ENCODE results near the gene SLC24A1. TPM values are rescaled to one million over a fixed set of nuclear protein-coding genes. Genes with fewer than 3 reads are reported as not detected.

Gene SLC24A1
- total and polyA plus RNA-seq, 5 donors = 2.3 to 3.1 (median 2.5) TPM

GRCh38 chr15:65638681-65639089 lies 16.9 kb downstream of the SLC24A1 start:
- Histone ChIP-seq H3K4me1 (ENCODE audit: control insufficient read depth, insufficient read depth, low read length) (peaks cover 2% of the 10 kb centered on the region), H3K4me3 (ENCODE audit: low read length) (no peak overlapping the region), H3K27ac (ENCODE audit: low read length) (no peak overlapping the region), H3K9me3 (ENCODE audit: control insufficient read depth, low read length) (no peaks in the 10 kb centered on the region), H3K27me3 (ENCODE audit: control insufficient read depth, insufficient read depth) (no peaks in the 10 kb centered on the region)
- no peak for DNase-seq
- intact Hi-C loops (cut with DNase I) = loop anchor here in 1 of 4 donors (10.0 kb wide), 1 partner anchor 216 kb away; no protein-coding TSS in a partner anchor
- 4% methylated on average over 3 of the region's 3 CpGs for WGBS
- ATAC-seq = peak; percentile 75 to 76

- no peaks in the 10 kb centered on the region for H3K27me3 ChIP-seq (ENCODE audit: control insufficient read depth, insufficient read depth)
- intact Hi-C loops (cut with DNase I) = loop anchor here in 1 of 4 donors (10.0 kb wide), 1 partner anchor 215 kb away; no protein-coding TSS in a partner anchor
- H3K4me1 ChIP-seq (ENCODE audit: control insufficient read depth, insufficient read depth, low read length) = peaks cover 2% of the 10 kb centered on the region
- H3K4me3 ChIP-seq (ENCODE audit: low read length) = no peak overlapping the region
- ATAC-seq (no peak), DNase-seq (no peak)
- no peak overlapping the region for H3K27ac ChIP-seq (ENCODE audit: low read length)
- WGBS = 65% methylated on average over 6 of the region's 6 CpGs
- no peaks in the 10 kb centered on the region for H3K9me3 ChIP-seq (ENCODE audit: control insufficient read depth, low read length)
These were observed 17.8 kb downstream of the SLC24A1 start for GRCh38 chr15:65639509-65639908.

GRCh38 chr15:65641768-65642475 lies 20.2 kb downstream of the SLC24A1 start:
- 50% methylated on average over 6 of the region's 6 CpGs for WGBS
- intact Hi-C loops (cut with DNase I) = no loop called here
- H3K4me3 ChIP-seq (ENCODE audit: low read length) = no peak overlapping the region
- no peak for ATAC-seq
- H3K4me1 ChIP-seq (ENCODE audit: control insufficient read depth, insufficient read depth, low read length) = peaks cover 2% of the 10 kb centered on the region
- H3K27ac ChIP-seq (ENCODE audit: low read length) = no peak overlapping the region
- H3K27me3 ChIP-seq (ENCODE audit: control insufficient read depth, insufficient read depth) = no peaks in the 10 kb centered on the region
- no peaks in the 10 kb centered on the region for H3K9me3 ChIP-seq (ENCODE audit: control insufficient read depth, low read length)
- DNase-seq = no peak

GRCh38 chr15:65642594-65642993 lies 20.9 kb downstream of the SLC24A1 start:
- Histone ChIP-seq H3K9me3 (ENCODE audit: control insufficient read depth, low read length) (no peaks in the 10 kb centered on the region), H3K27me3 (ENCODE audit: control insufficient read depth, insufficient read depth) (no peaks in the 10 kb centered on the region), H3K4me3 (ENCODE audit: low read length) (no peak overlapping the region), H3K4me1 (ENCODE audit: control insufficient read depth, insufficient read depth, low read length) (peaks cover 2% of the 10 kb centered on the region), H3K27ac (ENCODE audit: low read length) (no peak overlapping the region)
- ATAC-seq (peak in 1 of 2 donors; percentile 42), DNase-seq (no peak)
- WGBS = 71% methylated on average over 6 of the region's 6 CpGs
- intact Hi-C loops (cut with DNase I) = no loop called here

GRCh38 chr15:65644282-65644681 lies 22.5 kb downstream of the SLC24A1 start:
- DNase-seq (no peak), ATAC-seq (no peak)
- peaks cover 2% of the 10 kb centered on the region for H3K4me1 ChIP-seq (ENCODE audit: control insufficient read depth, insufficient read depth, low read length)
- WGBS = 95% methylated on average over 4 of the region's 4 CpGs
- no peaks in the 10 kb centered on the region for H3K27me3 ChIP-seq (ENCODE audit: control insufficient read depth, insufficient read depth)
- intact Hi-C loops (cut with DNase I) = no loop called here
- H3K4me3 ChIP-seq (ENCODE audit: low read length) = no peak overlapping the region
- H3K9me3 ChIP-seq (ENCODE audit: control insufficient read depth, low read length) = no peaks in the 10 kb centered on the region
- H3K27ac ChIP-seq (ENCODE audit: low read length) = no peak overlapping the region

- Histone ChIP-seq H3K9me3 (ENCODE audit: control insufficient read depth, low read length) (no peaks in the 10 kb centered on the region), H3K27me3 (ENCODE audit: control insufficient read depth, insufficient read depth) (no peaks in the 10 kb centered on the region), H3K4me3 (ENCODE audit: low read length) (no peak overlapping the region), H3K4me1 (ENCODE audit: control insufficient read depth, insufficient read depth, low read length) (peaks cover 2% of the 10 kb centered on the region), H3K27ac (ENCODE audit: low read length) (no peak overlapping the region)
- WGBS = 92% methylated on average over 4 of the region's 4 CpGs
- no peak for DNase-seq
- intact Hi-C loops (cut with DNase I) = no loop called here
- ATAC-seq = no peak
These were observed 23.7 kb downstream of the SLC24A1 start for GRCh38 chr15:65645392-65645791.

- peaks cover 2% of the 10 kb centered on the region for H3K4me1 ChIP-seq (ENCODE audit: control insufficient read depth, insufficient read depth, low read length)
- no peak for DNase-seq
- no peak overlapping the region for H3K27ac ChIP-seq (ENCODE audit: low read length)
- intact Hi-C loops (cut with DNase I) = no loop called here
- H3K9me3 ChIP-seq (ENCODE audit: control insufficient read depth, low read length) = no peaks in the 10 kb centered on the region
- H3K27me3 ChIP-seq (ENCODE audit: control insufficient read depth, insufficient read depth) = no peaks in the 10 kb centered on the region
- WGBS = 94% methylated on average over 4 of the region's 4 CpGs
- ATAC-seq = no peak
- no peak overlapping the region for H3K4me3 ChIP-seq (ENCODE audit: low read length)
These were observed 24.7 kb downstream of the SLC24A1 start for GRCh38 chr15:65646486-65646885.

- DNase-seq = no peak
- 92% methylated on average over 12 of the region's 12 CpGs for WGBS
- intact Hi-C loops (cut with DNase I) = no loop called here
- Histone ChIP-seq H3K27me3 (ENCODE audit: control insufficient read depth, insufficient read depth) (no peaks in the 10 kb centered on the region), H3K9me3 (ENCODE audit: control insufficient read depth, low read length) (no peaks in the 10 kb centered on the region), H3K27ac (ENCODE audit: low read length) (no peak overlapping the region), H3K4me1 (ENCODE audit: control insufficient read depth, insufficient read depth, low read length) (no peaks in the 10 kb centered on the region), H3K4me3 (ENCODE audit: low read length) (no peak overlapping the region)
- ATAC-seq = no peak
These were observed 28.7 kb downstream of the SLC24A1 start for GRCh38 chr15:65650312-65651041.

- H3K27me3 ChIP-seq (ENCODE audit: control insufficient read depth, insufficient read depth) = no peaks in the 10 kb centered on the region
- H3K4me3 ChIP-seq (ENCODE audit: low read length) = no peak overlapping the region
- no peak overlapping the region for H3K27ac ChIP-seq (ENCODE audit: low read length)
- DNase-seq (no peak), ATAC-seq (no peak)
- no peaks in the 10 kb centered on the region for H3K9me3 ChIP-seq (ENCODE audit: control insufficient read depth, low read length)
- no peaks in the 10 kb centered on the region for H3K4me1 ChIP-seq (ENCODE audit: control insufficient read depth, insufficient read depth, low read length)
- WGBS = 98% methylated on average over 1 of the region's 1 CpG
- intact Hi-C loops (cut with DNase I) = no loop called here
These were observed 29.2 kb downstream of the SLC24A1 start for GRCh38 chr15:65651042-65651322.

- H3K9me3 ChIP-seq (ENCODE audit: control insufficient read depth, low read length) = no peaks in the 10 kb centered on the region
- H3K4me1 ChIP-seq (ENCODE audit: control insufficient read depth, insufficient read depth, low read length) = no peaks in the 10 kb centered on the region
- H3K27ac ChIP-seq (ENCODE audit: low read length) = no peak overlapping the region
- 72% methylated on average over 11 of the region's 11 CpGs for WGBS
- no peak for DNase-seq
- intact Hi-C loops (cut with DNase I) = no loop called here
- no peaks in the 10 kb centered on the region for H3K27me3 ChIP-seq (ENCODE audit: control insufficient read depth, insufficient read depth)
- peak in 1 of 2 donors; percentile 49 for ATAC-seq
- no peak overlapping the region for H3K4me3 ChIP-seq (ENCODE audit: low read length)
These were observed 30.4 kb downstream of the SLC24A1 start for GRCh38 chr15:65651831-65652749.

GRCh38 chr15:65653341-65653740 lies 31.6 kb downstream of the SLC24A1 start:
- H3K27me3 ChIP-seq (ENCODE audit: control insufficient read depth, insufficient read depth) = no peaks in the 10 kb centered on the region
- intact Hi-C loops (cut with DNase I) = no loop called here
- no peaks in the 10 kb centered on the region for H3K9me3 ChIP-seq (ENCODE audit: control insufficient read depth, low read length)
- H3K27ac ChIP-seq (ENCODE audit: low read length) = no peak overlapping the region
- ATAC-seq = no peak
- DNase-seq = no peak
- no peak overlapping the region for H3K4me3 ChIP-seq (ENCODE audit: low read length)
- H3K4me1 ChIP-seq (ENCODE audit: control insufficient read depth, insufficient read depth, low read length) = no peaks in the 10 kb centered on the region
